GM12891 (cell line): ENCODE measurements around the gene SEPTIN10.

ENCODE experiments used
- PAX5 ChIP-seq: IDR thresholded peaks from 2 replicates; pipeline ENCODE4 v1.6.1; 2011; ENCODE audit warnings: low read length, moderate library complexity, mild to moderate bottlenecking; ENCODE audit not compliant: insufficient read depth, severe bottlenecking
- POLR2A ChIP-seq: IDR thresholded peaks from 2 replicates; pipeline ENCODE4 v1.6.1; 2011; ENCODE audit warnings: low read depth, low read length, control low read depth
- POLR2AphosphoS5 ChIP-seq: IDR thresholded peaks from 2 replicates; pipeline ENCODE4 v1.6.1; 2011; ENCODE audit warnings: low read depth, low read length, control low read depth
- POU2F2 ChIP-seq: IDR thresholded peaks from 2 replicates; pipeline ENCODE4 v1.6.1; 2011; ENCODE audit warnings: low read depth, mild to moderate bottlenecking, control low read depth, low read length, moderate library complexity
- SPI1 ChIP-seq: IDR thresholded peaks from 2 replicates; pipeline ENCODE4 v1.6.1; 2011; ENCODE audit warnings: low read depth, low read length, control low read depth
- TAF1 ChIP-seq: IDR thresholded peaks from 2 replicates; pipeline ENCODE4 v1.6.1; 2011; ENCODE audit warnings: low read depth, low read length, control low read depth

DNA sequence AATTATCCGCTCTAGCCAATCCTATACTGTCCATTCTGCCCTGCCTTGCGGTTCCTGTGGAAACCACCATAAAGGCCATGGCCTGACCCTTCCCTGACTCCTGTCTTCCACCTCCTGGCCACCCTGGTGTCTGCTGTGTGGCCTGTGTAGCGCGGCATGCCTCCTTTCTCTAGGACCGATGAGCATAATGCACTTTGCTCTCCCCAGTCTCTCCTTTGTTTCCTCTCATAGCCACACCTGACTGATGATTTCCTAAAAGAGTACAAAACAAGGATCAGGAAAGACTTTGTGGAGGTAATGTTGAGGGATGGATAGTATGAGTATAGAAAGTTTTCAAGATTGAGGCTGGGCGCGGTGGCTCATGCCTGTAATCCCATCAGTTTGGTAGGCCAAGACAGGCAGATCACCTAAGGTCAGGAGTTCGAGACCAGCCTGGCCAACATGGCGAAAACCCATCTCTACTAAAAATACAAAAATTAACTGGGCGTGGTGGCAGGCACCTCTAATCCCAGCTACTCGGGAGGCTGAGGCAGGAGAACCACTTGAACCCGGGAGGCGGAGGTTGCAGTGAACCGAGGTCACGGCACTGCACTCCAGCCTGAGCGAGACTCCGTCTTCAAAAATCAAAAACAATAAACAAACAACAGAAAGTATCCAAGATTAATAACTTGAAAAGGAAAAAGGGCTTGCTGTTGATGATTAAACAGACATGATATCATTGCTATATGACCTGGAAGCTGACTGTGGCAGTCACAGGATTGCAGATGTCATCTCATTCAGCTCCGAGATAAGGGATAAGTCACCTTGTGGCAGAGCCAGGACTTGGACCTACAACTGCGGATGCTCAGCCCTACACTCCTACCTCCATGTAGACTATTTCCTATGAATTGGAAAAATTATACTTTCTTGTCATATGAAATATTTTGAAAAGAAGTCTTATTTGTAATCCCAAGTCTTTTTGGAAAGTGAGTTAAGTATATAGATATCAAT is 17.0 kb upstream of the SEPTIN10 start:
- no peak for TF ChIP-seq SPI1
- TF ChIP-seq POLR2A: no peak
- no peak for TF ChIP-seq POLR2AphosphoS5
- TF ChIP-seq TAF1: no peak
- TF ChIP-seq POU2F2: no peak
- TF ChIP-seq PAX5: no peak
